GM19099 (cell line): ENCODE data around the gene JAKMIP1.

Experiments used
- POLR2A ChIP-seq: IDR thresholded peaks from 3 replicates; pipeline ENCODE4 v1.6.1; 2011; ENCODE audit warnings: low read depth; ENCODE audit not compliant: insufficient read length; ENCODE audit errors: extremely low read depth

Gene JAKMIP1

GRCh38 chr4:5980436-5981155 lies 219.8 kb downstream of the JAKMIP1 start:
- no peak for TF ChIP-seq POLR2A

- TF ChIP-seq POLR2A = no peak
Observed at GRCh38 chr4:5979981-5980380, 220.4 kb downstream of the JAKMIP1 start.

- no peak for TF ChIP-seq POLR2A
Observed at GRCh38 chr4:5976921-5977320, 223.4 kb downstream of the JAKMIP1 start.

GRCh38 chr4:5976431-5976830 lies 223.9 kb downstream of the JAKMIP1 start:
- TF ChIP-seq POLR2A = no peak
